Panc1 (cell line): Measurements from ENCODE around the gene ZBTB8A. TPM values are rescaled to one million over a fixed set of nuclear protein-coding genes. Genes with fewer than 3 reads are reported as not detected.

Experiments
- total RNA-seq: library from RNA; stranded (reverse); gene quantifications from one replicate; pipeline ENCODE4 v1.2.1, GENCODE V29; 2021; ENCODE audit not compliant: unreplicated experiment

The ZBTB8A gene
- total RNA-seq, 1 experiment from 2014 or later: 6.5 TPM

Other genes with a start within 250 kb of the ZBTB8A start
- gene HDAC1, start 247.3 kb upstream of the ZBTB8A start, total RNA-seq: 256 TPM
- gene MARCKSL1, start 203.2 kb upstream of the ZBTB8A start, total RNA-seq: 176 TPM
- gene FAM229A, start 176.9 kb upstream of the ZBTB8A start, total RNA-seq: 6.7 TPM
- 3.6 TPM for gene TSSK3, start 176.9 kb upstream of the ZBTB8A start, total RNA-seq
- 64.9 TPM for gene BSDC1, start 145.0 kb upstream of the ZBTB8A start, total RNA-seq
- 0.08 TPM for gene ZBTB8B, start 74.4 kb upstream of the ZBTB8A start, total RNA-seq
- gene ZBTB8OS, start 111.1 kb downstream of the ZBTB8A start, total RNA-seq: 78.9 TPM
- gene RBBP4, start 111.8 kb downstream of the ZBTB8A start, total RNA-seq: 376 TPM
- gene SYNC, start 163.3 kb downstream of the ZBTB8A start, total RNA-seq: 1.3 TPM